Endometrial microvascular endothelial cells (primary cell): Measurements from ENCODE around the gene CIAO3. TPM values are rescaled to one million over a fixed set of nuclear protein-coding genes. Genes with fewer than 3 reads are reported as not detected.

Experiments
- in situ Hi-C: cut with HindIII; loops from 2 replicates; pipeline ENCODE4 v1.10.0; 2017; ENCODE audit warnings: low sequenced_read_pairs, low pct_unique_long_range_greater_than_20kb; ENCODE audit errors: inconsistent ontology term
- total RNA-seq: library from RNA; depleted of rRNA; stranded (reverse); fragments of >200 nt; gene quantifications from one replicate; pipeline ENCODE4 v1.2.3, GENCODE V29; 2015; ENCODE audit errors: inconsistent ontology term

CIAO3 gene
- total RNA-seq, 1 donor from 2014 or later = 34.5 TPM

GRCh38 chr16:685967-686366 is 54.8 kb downstream of the CIAO3 start:
- in situ Hi-C loops = no loop called here

- in situ Hi-C loops = no loop called here
Measured at GRCh38 chr16:684961-685696, 55.7 kb downstream of the CIAO3 start.

- in situ Hi-C loops = no loop called here
Measured at GRCh38 chr16:684071-684794, 56.6 kb downstream of the CIAO3 start, which contains the start of gene JMJD8. TSS of gene JMJD8 (minus strand) at chr16:684334. CDS start at chr16:684319, 15 bp downstream.

- in situ Hi-C loops = no loop called here
Measured at GRCh38 chr16:683396-684070, 57.3 kb downstream of the CIAO3 start.

- in situ Hi-C loops = no loop called here
Measured at GRCh38 chr16:682493-683395, 58.1 kb downstream of the CIAO3 start.

- in situ Hi-C loops = no loop called here
Measured at GRCh38 chr16:681746-682427, 58.9 kb downstream of the CIAO3 start.

GRCh38 chr16:680967-681745 is 59.6 kb downstream of the CIAO3 start:
- in situ Hi-C loops = no loop called here

GRCh38 chr16:680625-680945 is 60.2 kb downstream of the CIAO3 start:
- in situ Hi-C loops = no loop called here

- in situ Hi-C loops = no loop called here
Measured at GRCh38 chr16:679814-680624, 60.8 kb downstream of the CIAO3 start, which contains the start of gene STUB1. TSS of gene STUB1 (plus strand) at chr16:680410. CDS start at chr16:680526, 116 bp downstream.

Other genes with a start within 250 kb of the CIAO3 start
- gene CAPN15, start 213.3 kb downstream of the CIAO3 start, total RNA-seq = 60.2 TPM
- not detected for gene PRR35, start 180.6 kb downstream of the CIAO3 start, total RNA-seq
- not detected for gene NHLRC4, start 174.0 kb downstream of the CIAO3 start, total RNA-seq
- gene PIGQ, start 171.0 kb downstream of the CIAO3 start, total RNA-seq = 29.1 TPM
- gene RAB40C, start 150.9 kb downstream of the CIAO3 start, total RNA-seq = 9.9 TPM
- not detected for gene WFIKKN1, start 110.0 kb downstream of the CIAO3 start, total RNA-seq
- gene METTL26, start 104.7 kb downstream of the CIAO3 start, total RNA-seq = 119 TPM
- gene MCRIP2, start 99.2 kb downstream of the CIAO3 start, total RNA-seq = 23.4 TPM
- gene WDR90, start 91.6 kb downstream of the CIAO3 start, total RNA-seq = 39.7 TPM
- 41.3 TPM for gene RHOT2, start 72.9 kb downstream of the CIAO3 start, total RNA-seq
- 2.1 TPM for gene RHBDL1, start 65.3 kb downstream of the CIAO3 start, total RNA-seq
- gene STUB1, start 60.6 kb downstream of the CIAO3 start, total RNA-seq = 229 TPM
- gene JMJD8, start 56.7 kb downstream of the CIAO3 start, total RNA-seq = 68.2 TPM
- gene WDR24, start 50.6 kb downstream of the CIAO3 start, total RNA-seq = 6.3 TPM
- not detected for gene FBXL16, start 35.2 kb downstream of the CIAO3 start, total RNA-seq
- gene METRN, start 25.9 kb downstream of the CIAO3 start, total RNA-seq = 17.2 TPM
- 14.0 TPM for gene ANTKMT, start 19.9 kb downstream of the CIAO3 start, total RNA-seq
- gene CCDC78, start 14.6 kb downstream of the CIAO3 start, total RNA-seq = not detected
- not detected for gene HAGHL, start 13.9 kb downstream of the CIAO3 start, total RNA-seq
- not detected for gene MSLN, start 19.7 kb upstream of the CIAO3 start, total RNA-seq
- gene RPUSD1, start 47.4 kb upstream of the CIAO3 start, total RNA-seq = 77.6 TPM
- gene CHTF18, start 47.6 kb upstream of the CIAO3 start, total RNA-seq = 33.9 TPM
- gene GNG13, start 59.7 kb upstream of the CIAO3 start, total RNA-seq = not detected
- 6.3 TPM for gene LMF1, start 230.0 kb upstream of the CIAO3 start, total RNA-seq
- gene SOX8, start 240.8 kb upstream of the CIAO3 start, total RNA-seq = not detected